HG03342 (cell line): ENCODE data around the gene PRLH.
"Not testable (repeated sequence)": the region's sequence is repeated elsewhere in the genome, so short reads cannot be mapped to it uniquely, and the experiment has no call there.

Experiments
- ATAC-seq: cut with Tn5 transposase; IDR thresholded peaks from one replicate; pipeline ENCODE4 v1.9.1; 2021; ENCODE audit warnings: mild to moderate bottlenecking, moderate library complexity; ENCODE audit not compliant: unreplicated experiment

PRLH gene

DNA sequence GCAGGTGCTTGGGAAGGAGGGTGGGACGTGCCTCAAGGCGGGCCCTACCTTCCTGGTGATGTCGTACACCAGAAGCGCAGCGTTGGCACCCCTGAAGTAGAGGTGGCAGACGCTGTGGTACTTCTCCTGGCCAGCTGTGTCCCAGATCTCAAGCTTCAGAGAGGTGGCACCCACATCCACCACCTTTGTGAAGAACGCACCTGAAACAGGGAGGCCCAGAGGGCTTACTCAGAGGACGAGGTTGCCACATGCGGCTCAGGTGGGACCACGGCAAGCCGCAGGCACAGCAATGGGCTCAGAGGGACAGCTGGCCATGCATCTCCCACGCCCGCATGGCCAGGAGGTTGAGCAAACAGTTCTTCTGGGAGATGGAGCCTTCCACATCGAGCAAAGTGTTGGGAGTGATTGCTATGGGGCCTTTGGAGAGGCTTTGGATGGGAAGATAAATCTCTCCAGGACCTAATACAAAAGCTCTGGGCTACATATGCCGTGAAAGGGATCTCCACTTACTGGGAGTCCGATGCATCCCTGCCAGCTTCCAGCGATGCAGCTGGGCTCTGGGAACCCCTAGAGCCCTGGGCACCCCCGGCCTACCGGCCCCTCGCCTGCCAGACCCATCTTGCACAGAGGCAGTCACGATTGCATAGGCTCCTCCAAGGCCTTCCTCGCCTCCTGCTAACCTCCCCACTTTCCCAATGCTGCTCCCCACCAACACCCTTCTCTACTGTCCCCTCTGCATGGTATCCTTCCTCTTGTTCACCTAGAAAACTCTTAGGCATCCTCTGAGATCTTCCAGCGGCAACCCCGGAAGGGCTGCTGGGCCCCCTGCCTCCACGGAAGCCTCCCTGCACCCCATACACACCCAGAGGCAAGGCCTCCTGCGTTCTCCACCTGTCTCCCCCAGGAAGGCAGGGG is 11.8 kb downstream of the PRLH start:
- ATAC-seq, result no peak

DNA sequence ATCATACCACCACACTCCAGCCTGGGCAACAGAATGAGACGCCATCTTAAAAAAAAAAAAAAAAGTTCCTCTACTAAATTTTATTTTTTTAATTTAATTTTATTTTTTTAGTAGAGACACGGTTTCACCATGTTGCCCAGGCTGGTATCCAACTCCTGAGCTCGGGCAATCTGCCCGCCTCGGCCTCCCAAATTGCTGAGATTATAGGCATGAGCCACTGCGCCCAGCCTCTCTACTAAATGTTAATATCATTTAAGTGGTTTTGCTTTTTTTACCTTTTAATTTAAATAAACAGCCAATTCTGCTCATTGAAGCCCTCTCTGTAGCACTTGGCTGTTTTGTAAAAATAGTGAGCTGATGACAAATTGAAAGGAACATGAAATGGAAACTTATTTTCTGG is 15.0 kb downstream of the PRLH start:
- ATAC-seq, result no peak

DNA sequence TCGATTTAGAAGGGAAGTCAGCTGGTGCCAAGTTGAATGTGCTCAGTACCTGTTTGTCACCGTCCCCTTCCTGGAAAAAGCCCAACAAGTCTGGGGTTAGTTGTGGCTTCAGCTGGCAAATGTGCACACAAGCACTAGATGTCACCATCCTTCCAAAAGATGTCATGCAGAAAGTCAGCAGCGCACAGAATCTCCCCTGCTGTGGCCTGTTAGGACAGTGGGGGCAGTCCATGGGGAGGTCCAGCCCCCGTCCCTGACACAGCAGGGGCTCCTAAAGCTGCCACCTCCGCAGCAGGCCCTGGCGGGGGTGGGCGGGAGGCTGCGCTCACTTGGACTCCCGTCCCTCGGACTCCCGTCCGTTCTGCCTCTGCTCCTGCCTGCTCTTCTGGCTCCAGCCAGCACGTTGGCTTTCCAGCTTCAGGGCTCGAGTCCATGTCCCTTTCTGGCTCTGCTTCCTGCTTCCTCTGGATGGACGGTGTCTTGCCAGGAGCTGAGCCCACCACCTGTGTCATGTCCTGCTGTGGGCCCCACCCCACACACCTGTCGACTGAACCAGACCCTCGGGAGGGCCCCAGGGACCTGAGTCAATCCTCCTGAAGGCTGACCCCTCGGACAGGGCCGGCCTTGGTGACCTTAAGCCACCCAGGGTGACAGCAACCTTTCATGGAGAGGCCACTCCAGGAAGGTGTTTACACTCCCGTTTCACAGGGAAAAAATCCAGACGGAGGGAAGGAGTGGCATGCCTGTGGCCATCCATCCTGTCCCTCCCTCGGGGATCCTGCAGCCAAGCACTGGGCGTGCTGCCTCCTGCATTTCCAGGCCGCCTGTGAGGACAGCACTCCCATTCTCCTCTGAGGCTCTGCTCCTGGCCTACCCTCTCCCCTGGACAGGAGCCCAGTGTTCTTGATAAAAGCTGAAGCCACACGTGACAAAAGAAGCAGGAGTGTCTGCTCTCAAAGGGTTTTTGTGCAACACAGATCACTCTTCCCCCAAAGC is 15.7 kb downstream of the PRLH start:
- ATAC-seq, result no peak

DNA sequence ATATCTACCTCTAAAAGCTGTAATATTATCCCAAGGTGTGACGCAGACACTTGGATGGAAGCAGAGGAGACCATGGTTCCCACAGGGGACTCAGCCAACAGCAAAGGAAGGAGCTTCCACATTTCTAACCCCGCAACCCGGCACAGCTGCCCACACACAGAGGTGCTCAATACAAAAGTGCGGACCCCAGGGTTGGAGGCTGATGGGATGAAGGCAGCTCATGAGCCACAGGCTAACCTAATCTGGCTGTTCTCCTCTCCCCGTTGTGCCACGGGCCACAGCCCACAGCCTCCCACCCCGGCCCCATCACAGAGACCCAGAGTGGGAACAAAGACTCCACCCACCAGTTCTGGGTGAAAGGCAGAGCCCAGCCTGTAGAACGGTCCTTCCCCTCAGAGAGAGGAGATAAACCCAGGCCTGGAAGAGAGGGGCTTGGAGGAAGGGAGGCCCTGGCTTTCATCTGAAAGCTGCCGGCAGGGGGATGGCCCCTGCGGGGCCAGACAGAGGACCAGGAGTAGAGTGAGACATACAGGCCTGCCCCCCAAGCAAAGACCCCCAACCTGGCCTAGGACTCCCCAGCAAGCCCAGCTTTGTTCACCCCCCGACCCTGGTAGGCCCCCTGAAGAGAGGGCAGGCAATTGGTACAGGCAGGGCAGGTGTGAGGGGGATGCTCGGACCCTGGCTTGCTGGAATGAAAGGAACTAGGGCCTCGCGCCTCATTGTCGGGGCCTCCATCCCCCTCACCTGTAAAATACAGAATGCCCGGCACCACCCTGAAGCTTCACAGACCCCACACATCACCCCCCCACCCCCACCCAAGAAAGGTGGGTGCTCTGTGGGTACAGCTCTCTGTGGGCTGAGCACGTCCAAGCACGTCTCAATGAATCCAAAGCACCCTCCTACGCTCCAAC is 17.3 kb downstream of the PRLH start:
- ATAC-seq, result no peak

DNA sequence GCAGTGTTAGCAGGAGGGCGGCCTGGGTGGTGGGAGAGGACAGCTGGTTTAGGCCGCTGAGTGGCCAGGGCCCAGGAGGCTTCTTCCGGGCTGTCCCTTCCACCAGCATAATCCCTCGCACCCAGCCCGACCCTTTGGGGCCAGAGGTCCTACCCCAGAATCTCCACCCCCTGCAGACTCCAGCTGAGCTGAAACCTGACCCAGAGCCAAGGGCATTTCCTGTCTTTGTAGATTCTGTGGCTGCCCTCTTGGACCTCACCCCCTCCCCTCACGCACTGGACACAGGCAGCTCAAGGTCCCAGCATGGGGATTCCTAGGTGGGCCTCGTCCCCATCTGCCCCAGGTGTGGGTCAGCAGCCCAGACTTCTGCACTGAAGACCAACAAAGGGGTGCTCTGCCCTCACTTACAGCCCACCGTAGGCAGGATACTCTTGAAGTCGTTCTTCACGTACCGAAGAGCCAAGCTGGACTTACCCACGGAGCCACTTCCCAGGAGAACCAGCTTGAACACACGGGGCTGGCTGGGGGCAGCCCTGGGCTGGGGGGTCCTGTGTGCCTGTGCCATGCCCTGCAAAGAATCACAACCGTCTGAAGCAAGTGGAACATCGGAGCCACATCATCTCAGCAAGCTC is 19.3 kb downstream of the PRLH start:
- no peak for ATAC-seq

DNA sequence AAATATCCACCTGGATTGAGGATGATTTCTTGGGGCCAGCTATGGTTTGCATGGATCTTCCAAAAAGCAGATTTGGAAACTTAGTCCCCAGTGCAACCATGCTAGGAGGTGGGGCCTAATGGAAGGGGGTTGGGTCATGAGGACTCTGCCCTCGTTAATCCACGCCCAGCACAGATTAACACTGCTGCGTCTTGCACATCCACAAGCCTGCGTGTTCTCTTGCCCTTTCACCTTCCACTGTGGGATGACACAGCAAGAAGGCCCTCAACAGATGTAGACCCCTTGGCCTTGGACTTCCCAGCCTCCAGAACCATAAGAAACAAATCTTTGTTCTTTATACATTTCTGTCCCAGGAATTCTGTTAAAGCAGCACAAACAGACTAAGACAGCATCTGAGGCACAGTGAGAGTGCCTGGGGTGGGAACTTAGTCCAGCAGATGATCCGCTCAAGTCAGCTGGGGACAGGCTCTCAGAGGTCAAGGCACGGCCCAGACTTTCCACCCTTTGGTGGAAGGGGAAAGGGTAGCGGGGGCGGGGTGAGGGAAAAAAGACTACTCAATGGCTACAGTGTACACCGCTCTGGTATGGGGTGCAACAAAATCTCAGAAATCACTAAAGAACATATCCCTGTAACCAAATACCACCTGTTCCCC is 21.8 kb downstream of the PRLH start:
- no peak for ATAC-seq

DNA sequence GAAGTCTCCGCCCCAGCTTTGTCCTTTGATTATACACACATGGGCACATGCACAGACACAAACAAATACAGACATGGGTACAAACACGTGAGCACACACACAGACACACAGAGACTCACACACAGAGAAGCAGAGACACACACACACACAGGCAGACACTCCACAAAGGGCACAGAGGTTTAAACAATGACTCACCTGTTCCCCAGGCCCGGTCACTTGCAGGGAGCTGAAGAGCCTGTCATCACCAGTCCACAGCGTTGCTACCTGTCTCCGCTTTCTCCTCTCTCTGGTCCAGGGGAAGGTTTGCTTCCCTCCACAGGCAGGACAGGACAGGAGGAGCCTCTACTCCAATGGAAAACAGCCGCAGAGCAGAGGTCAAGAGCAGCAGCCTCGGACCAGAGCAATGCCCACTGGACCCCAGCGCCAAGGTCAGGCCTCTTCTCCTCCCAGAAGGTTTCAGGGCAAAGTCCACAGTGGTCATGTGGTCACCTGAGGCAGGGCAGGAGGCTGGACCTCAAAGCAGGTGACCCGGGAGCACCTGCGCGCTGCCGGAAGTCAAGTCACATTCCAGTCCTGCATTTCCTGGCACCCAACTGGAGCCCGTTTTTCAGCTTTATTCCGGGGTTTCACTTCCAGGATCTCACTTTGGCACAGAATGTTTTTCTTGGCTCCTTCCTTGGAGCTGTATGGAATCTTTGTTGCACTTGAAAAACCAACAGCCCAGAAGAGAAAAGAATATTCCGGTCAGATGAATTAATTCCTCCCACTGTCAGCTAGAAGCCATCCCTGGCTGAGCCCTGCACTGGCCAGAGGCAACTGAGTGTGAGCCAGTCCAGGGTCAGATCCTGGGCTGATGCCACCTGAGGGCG is 24.1 kb downstream of the PRLH start, which contains the start of gene RAB17:
Gene RAB17, minus strand, starts transcription at position 463 of the 869 bp plus-strand sequence. CDS start 4,580 bp downstream, outside the sequence.
- no peak for ATAC-seq

DNA sequence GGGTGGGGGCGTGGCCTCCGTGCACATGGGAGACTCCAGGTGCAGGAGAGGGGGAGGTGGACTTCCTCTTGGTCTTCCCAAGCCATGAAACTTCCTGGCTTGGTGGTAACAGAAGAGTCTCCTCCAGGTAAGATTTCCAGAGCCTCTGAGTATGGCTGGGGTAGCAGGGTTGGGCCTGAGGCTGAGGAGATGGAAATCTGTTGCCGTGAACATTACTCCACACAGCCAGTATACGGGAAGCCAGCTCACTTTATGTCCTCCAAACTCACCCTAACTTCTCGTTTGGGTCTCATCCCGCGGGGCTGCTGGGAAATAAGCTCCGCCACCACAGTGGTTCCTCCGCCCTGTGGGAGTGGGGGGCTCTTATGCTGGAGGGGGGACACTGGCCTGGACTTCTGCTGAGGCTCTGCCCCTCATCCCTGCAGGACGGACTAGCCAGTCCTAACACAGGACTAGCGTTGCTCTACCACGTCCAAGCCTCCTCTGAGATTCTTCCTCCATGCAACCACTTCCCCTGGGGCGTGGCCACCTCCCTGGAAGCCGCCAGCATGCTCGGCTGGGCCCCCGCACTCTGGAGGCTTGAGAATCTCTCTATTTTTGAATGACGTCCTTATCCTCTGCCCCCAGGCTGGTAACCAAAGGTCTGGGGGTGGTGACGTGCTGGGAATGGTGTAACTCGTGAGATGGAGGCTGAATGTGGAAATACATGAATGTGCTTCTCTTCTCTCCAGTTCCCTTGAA is 24.9 kb downstream of the PRLH start:
- no peak for ATAC-seq

DNA sequence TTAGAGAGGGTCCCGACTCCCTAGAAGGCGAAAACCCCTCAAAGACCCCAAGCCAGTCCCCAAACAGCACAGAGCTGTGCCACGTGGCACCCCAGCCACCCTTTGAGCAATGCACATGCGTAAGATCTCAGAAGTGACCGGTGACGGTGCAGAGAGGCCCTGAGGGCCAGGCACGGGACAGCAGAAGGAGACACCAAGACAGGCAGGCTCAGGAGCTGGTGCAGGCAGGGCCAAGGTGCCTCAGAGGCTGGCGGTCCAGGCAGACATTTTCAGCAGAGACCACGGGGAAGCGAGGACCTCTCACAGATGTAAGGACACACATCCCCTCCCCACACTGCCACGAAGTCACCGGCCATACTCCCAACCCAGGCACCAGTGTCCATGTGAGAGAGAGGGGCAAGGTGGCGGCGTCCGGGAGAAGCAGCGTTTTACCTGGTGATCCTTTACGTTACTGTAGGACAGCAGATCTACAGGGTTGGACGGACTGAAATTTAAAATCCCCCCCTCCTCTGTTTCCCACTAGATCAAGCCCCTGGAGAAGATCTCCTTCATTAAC is 26.1 kb downstream of the PRLH start:
- ATAC-seq, result no peak

DNA sequence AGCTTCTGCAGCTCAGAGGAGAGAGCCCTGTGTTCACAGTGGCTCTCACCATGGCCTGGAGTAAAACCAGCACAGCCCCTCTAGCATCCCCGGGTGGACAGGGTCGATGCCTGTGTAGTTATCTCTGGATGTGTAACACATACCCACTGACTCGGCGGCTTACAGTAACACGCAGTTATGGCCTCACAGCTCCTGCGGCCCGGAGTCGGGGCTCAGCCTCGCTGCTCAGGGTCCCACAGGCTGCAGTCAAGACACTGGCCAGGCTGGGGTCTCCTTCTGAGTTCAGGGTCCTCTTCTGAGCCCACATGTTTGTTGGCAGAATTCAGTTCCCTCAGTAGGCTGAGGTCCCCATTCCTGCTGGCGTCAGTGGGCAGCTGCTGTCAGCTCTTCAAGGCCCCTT is 26.7 kb downstream of the PRLH start:
- no peak for ATAC-seq

DNA sequence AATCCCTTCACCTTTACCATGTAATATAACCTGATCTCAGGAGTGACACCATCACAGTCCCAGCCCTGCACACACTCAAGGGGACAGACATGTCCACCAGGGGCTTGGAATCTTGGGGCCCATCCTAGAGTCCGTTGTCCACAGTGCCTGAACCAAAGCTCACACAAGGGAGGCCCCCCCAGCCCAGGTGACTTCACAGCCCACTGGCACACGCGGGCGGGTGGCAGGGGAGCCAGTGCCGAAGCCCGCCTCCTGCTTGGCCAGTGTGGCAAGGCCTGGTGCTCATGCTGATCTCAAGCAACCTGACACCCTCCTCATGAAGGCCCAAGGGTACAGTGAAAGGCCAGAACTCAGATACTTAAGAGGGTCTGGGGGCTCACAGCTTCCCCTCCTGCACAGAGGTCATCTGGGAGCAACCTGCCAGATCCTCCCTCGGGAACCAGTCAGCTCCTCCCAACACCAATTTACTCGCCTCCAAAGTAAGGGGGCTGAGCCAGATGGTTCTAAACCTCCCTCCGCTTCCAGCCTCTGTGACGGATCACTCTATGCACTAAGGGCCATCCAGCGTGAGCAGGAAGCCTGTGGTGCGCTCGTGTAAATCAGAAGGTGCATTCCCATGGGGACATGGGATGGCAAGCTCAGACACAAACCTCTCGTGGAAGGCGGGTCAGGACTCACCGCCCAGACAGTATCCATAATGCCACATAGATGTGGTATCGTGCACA is 27.4 kb downstream of the PRLH start:
- no peak for ATAC-seq

DNA sequence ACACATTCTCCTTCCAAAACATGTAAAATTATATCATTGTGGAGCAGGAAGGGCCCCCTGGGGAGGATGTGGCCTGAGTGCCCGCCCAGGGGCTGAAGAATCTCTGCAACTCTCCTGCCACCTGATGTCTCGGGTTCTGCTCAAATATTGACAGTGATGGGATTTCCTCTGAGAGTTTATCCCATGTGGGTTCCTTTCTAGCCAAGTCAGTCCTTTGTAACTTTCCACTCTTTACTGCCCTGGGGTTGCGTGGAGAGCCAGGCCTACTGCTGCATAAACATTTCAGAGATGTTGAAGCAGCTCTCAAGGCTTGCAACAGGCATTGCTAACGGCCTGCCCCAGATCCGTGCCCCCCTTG is 28.1 kb downstream of the PRLH start:
- no peak for ATAC-seq

DNA sequence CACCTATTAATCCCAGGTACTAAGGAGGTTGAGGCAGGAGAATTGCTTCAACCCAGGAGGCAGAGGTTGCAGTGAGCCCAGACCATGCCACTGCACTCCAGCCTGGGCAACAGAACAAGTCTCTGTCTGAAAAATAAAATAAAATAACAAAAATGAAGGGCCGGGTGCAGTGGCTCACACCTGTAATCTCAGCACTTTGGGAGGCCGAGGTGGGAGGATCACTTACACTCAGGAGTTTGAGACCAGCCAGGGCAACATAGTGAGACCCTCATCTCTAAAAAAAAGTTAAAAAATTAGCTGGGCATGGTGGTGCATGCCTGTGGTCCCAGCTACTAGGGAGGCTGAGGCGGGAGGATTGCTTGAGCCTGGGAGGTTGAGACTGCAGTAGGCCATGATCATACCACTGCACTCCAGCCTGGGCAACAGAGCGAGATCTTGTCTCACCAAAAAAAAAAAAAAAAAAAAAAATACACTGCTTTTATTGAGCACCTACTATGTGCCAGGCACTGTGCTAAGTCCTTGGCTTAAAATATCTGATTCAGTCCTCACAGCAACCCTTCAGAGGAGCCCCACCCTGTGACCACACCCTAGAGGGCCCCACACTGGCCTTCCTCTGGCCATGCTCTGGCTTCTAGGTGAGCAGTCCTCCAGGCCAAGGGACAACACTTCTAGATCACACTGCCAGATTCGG is 29.6 kb downstream of the PRLH start:
- ATAC-seq, result not testable (repeated sequence)

DNA sequence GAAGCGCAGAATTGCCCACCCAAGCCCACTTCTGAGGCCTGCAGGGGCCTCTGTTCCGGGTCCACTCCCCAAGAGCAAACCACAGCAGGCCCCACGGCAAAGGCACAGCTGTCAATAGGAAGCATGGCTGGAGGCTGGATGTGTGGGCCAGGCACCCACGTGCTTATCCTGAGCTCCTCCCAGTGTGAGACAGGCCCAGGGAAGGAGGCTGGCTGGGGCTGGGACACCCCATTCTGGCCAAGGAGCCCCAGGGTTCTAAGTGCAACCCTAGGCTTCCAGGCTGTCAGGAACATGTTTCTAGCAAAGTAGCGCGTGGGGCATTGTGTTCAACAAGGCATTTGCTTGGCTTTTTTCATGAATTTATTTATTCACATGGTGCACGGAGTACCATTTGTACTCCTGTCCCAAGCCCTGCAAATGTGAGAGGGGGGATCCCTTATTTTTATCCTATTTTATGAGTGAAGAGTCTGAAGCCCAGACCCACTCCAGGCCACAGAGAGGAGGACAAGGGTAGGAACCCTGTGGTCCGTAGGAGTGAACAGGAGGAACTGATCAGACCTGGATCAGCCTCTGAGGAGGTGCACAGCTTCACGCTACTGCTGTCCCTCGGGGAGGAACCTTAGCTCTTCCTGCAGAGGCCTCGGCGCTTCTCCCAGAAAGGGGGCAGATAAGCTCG is 30.3 kb downstream of the PRLH start:
- no peak for ATAC-seq

DNA sequence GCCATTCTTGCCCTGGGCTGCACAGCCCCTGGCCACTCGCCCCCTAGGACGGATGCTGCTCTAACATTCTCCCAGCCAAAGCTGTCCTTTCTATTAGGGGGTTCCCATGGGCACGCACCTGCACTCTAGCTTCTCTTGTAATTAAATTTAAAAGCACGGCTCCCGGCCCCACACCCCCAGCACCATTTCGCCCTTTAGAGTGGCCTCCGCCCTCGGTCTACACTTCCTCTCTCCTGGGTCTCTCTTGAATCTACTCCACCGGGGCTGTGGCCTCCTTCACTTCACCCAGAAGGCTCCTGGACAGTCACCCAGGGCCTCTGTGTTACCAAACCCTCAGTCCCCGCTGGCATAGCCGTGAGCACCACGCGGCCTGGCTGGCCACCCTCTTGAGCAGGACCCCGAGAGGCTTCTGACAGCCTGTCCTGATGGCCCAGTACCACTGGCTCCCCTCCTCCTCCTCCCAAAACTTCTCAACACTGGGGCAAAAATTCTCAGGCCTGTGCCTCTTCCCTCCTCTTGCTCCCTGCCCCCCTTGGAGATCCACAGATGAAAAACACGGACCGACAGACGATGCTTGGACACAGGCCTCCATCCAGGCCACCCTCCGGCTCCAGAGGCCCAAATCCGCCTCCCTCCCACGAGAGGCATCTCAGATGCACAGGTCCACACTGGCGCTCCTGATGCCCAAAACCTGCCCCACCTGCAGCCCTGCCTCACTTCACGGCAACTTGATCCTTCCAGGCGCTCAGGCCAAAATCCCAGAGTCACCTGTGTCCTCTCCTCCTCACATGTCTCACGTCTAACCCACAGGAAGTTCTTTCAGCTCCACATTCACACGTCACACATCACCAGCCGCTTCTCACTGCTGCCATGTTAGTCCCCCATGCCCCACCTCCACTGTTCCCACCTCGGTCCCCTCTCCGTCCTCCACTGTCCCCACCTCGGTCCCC is 31.1 kb downstream of the PRLH start:
- no peak for ATAC-seq
